OCI-LY7 (cell line): ENCODE measurements around the gene ZNF469.

ENCODE experiments used
- CTCF ChIP-seq: fragments of 200-600 bp; sonication (generic); conservative IDR thresholded peaks from 2 replicates; pipeline ENCODE4 v1.5.1; 2014; ENCODE audit warnings: mild to moderate bottlenecking, antibody characterized with exemption, low read length, moderate library complexity, mixed read lengths
- EZH2phosphoT487 ChIP-seq: fragments of 200-600 bp; sonication (generic); IDR thresholded peaks from 2 replicates; pipeline ENCODE4 v1.6.1; 2018; ENCODE audit warnings: low read depth, borderline replicate concordance, mild to moderate bottlenecking, mixed run types, antibody characterized with exemption, low read length, moderate library complexity, mixed read lengths

GRCh38 chr16:88407807-88408206 lies 25.0 kb downstream of the ZNF469 start:
- no peak for TF ChIP-seq CTCF
- TF ChIP-seq EZH2phosphoT487: no peak
